ENCODE results near the gene TSPAN8.
"Not testable (repeated sequence)": the region's sequence is repeated elsewhere in the genome, so short reads cannot be mapped to it uniquely, and the experiment has no call there.

Gene TSPAN8

GRCh38 chr12:71125515-71125914 lies 32.3 kb downstream of the TSPAN8 start:
- no peak for DNase-seq

- no peak for DNase-seq
Measured at GRCh38 chr12:71124835-71125460, 32.9 kb downstream of the TSPAN8 start.

- not testable (repeated sequence) for DNase-seq
Measured at GRCh38 chr12:71113148-71113547, 44.7 kb downstream of the TSPAN8 start.

DNA sequence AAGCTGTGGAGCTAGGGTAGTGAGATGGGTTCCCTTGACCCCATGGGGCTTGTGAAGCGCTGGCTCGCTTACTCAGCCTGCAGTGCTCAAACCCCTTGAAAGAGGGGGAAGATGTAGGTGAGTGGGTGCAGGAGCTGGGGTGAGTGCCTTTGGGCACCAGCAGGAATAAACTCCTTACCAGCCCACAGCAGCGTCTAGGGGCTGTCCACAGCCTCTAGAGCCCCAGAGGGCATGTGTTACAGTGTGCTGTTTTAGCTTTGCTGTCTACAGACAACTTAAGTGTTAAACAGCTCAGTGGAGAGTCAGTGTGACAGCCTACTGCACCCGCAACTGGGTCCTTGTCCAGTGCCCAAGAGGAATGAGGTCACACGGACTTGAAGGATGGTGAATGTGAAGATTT lies 48.0 kb downstream of the TSPAN8 start:
- DNase-seq = no peak

DNA sequence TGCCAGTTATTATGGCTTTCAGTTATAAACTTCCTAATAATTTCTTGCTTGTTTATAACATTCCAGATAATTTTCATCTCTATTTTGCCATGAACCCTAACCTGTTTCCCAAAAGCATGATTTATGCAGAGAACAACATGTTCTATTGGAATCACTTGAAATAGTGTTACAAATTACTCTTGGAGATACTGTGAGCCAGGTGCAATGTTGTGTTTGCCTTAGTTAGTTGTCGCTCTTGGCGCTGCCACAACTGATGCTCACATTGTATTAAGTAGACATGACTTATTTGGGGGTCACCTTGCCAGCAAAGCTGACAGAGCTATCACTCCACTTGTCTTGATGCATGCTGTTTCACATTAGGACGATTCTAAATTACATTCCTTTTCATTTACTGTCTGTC lies 49.4 kb downstream of the TSPAN8 start:
- DNase-seq = no peak

GRCh38 chr12:71107936-71108335 lies 49.9 kb downstream of the TSPAN8 start:
- DNase-seq = no peak

GRCh38 chr12:71105956-71106355 lies 51.8 kb downstream of the TSPAN8 start:
- no peak for DNase-seq

DNA sequence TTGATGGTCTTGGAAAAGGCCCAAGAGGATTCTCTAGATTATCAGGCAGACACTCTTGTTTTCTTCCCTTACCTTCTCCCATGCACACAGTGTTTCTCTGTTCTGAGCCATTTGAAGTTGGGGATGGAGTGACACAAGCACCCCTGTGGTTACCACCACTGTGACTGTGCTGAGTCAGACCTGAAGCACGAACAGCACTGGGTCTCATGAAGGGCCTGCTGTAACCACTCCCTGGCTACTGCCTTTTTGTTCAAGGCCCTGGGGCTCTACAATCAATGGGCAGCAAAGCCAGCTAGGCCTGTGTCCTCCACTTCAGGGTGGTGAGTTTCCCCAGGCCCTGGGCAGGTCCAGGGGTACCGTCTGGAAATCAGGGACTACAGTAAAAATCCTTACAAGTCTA lies 65.5 kb downstream of the TSPAN8 start:
- no peak for DNase-seq

GRCh38 chr12:71090971-71091370 lies 66.8 kb downstream of the TSPAN8 start:
- no peak for DNase-seq

- no peak for DNase-seq
Measured at GRCh38 chr12:71085575-71085974, 72.2 kb downstream of the TSPAN8 start.

DNA sequence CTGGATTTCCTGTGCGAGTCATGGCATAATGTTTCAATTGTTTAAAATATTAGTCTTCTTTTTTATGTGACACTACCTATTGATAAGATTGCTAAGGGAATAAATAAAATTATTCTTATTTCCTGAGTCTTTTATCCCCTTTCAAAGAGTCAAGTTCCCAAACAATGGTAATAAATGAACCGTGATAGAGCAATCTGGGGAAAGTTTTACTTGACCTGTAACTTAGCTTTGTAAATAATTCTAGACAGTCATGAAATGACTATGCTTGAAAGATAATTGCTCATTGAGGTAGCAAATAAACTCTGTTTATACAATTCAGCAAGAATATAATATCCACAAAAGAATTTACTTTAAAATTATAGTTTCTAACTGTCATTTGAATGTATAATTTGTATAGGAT lies 82.1 kb downstream of the TSPAN8 start:
- no peak for DNase-seq
